Fibroblast of skin of right biceps (primary cell): Measurements from ENCODE around the gene NDUFS3.
"Not testable (repeated sequence)": the region's sequence is repeated elsewhere in the genome, so short reads cannot be mapped to it uniquely, and the experiment has no call there.

ENCODE experiments used
- DNase-seq: peaks from one replicate; pipeline ENCODE4 v3.0.0-alpha.2; 2013

Gene NDUFS3

GRCh38 chr11:47578524-47579494 lies at the start of gene NDUFS3, which contains the start of gene KBTBD4:
Gene NDUFS3, plus strand, starts transcription at chr11:47579074. Its CDS starts 18 bp downstream, at chr11:47579092.
Gene KBTBD4, minus strand, starts transcription at chr11:47578970. Its CDS starts 19 bp downstream, at chr11:47578951.
- DNase-seq: peak; percentile 88

GRCh38 chr11:47529951-47530350 lies 48.9 kb upstream of the NDUFS3 start:
- no peak for DNase-seq

GRCh38 chr11:47530721-47531120 lies 48.2 kb upstream of the NDUFS3 start:
- not testable (repeated sequence) for DNase-seq

GRCh38 chr11:47531666-47532065 lies 47.2 kb upstream of the NDUFS3 start:
- no peak for DNase-seq

GRCh38 chr11:47532597-47533213 lies 46.2 kb upstream of the NDUFS3 start:
- peak; percentile 4 for DNase-seq

GRCh38 chr11:47533690-47534151 lies 45.2 kb upstream of the NDUFS3 start:
- peak; percentile 83 for DNase-seq

GRCh38 chr11:47534704-47535251 lies 44.1 kb upstream of the NDUFS3 start:
- no peak for DNase-seq

GRCh38 chr11:47536915-47537314 lies 42.0 kb upstream of the NDUFS3 start:
- DNase-seq: no peak

GRCh38 chr11:47538741-47539565 lies 39.9 kb upstream of the NDUFS3 start:
- no peak for DNase-seq

- no peak for DNase-seq
Measured at GRCh38 chr11:47539681-47540039, 39.2 kb upstream of the NDUFS3 start.

- no peak for DNase-seq
Measured at GRCh38 chr11:47541070-47541469, 37.8 kb upstream of the NDUFS3 start.

- DNase-seq: no peak
Measured at GRCh38 chr11:47545298-47545697, 33.6 kb upstream of the NDUFS3 start.

- DNase-seq: not testable (repeated sequence)
Measured at GRCh38 chr11:47546274-47546673, 32.6 kb upstream of the NDUFS3 start.

- DNase-seq: no peak
Measured at GRCh38 chr11:47550288-47551047, 28.4 kb upstream of the NDUFS3 start.

- DNase-seq: no peak
Measured at GRCh38 chr11:47551086-47551485, 27.8 kb upstream of the NDUFS3 start.

- peak; percentile 56 for DNase-seq
Measured at GRCh38 chr11:47552056-47552565, 26.8 kb upstream of the NDUFS3 start.

GRCh38 chr11:47552566-47553405 lies 26.1 kb upstream of the NDUFS3 start, which contains the start of gene CELF1:
Gene CELF1, minus strand, starts transcription at chr11:47553132. Its CDS starts 53,609 bp downstream, at chr11:47499523.
- peak; percentile 92 for DNase-seq

- DNase-seq: no peak
Measured at GRCh38 chr11:47553406-47553743, 25.5 kb upstream of the NDUFS3 start.

GRCh38 chr11:47557004-47557403 lies 21.9 kb upstream of the NDUFS3 start:
- DNase-seq: not testable (repeated sequence)

GRCh38 chr11:47558695-47559094 lies 20.2 kb upstream of the NDUFS3 start:
- DNase-seq: no peak

GRCh38 chr11:47560426-47560825 lies 18.4 kb upstream of the NDUFS3 start:
- DNase-seq: peak; percentile 33
